Measurements from ENCODE around the gene ABHD2.

- TF ChIP-seq CTCF (IDR thresholded peaks at IDR 0.05) (no peak), ZFX (IDR thresholded peaks at IDR 0.05; ENCODE audit: borderline replicate concordance) (no peak)
Measured at GRCh38 chr15:89075846-89076245, 12.4 kb upstream of the ABHD2 start.

All from 22Rv1 (cell line).